HG02973 (cell line): ENCODE measurements around the gene ASCL3.
"Not testable (repeated sequence)": the region's sequence is repeated elsewhere in the genome, so short reads cannot be mapped to it uniquely, and the experiment has no call there.

Source experiments
- ATAC-seq: cut with Tn5 transposase; IDR thresholded peaks from one replicate; pipeline ENCODE4 v1.9.1; 2021; ENCODE audit warnings: moderate library complexity; ENCODE audit not compliant: unreplicated experiment

The ASCL3 gene, protein sequence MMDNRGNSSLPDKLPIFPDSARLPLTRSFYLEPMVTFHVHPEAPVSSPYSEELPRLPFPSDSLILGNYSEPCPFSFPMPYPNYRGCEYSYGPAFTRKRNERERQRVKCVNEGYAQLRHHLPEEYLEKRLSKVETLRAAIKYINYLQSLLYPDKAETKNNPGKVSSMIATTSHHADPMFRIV

DNA sequence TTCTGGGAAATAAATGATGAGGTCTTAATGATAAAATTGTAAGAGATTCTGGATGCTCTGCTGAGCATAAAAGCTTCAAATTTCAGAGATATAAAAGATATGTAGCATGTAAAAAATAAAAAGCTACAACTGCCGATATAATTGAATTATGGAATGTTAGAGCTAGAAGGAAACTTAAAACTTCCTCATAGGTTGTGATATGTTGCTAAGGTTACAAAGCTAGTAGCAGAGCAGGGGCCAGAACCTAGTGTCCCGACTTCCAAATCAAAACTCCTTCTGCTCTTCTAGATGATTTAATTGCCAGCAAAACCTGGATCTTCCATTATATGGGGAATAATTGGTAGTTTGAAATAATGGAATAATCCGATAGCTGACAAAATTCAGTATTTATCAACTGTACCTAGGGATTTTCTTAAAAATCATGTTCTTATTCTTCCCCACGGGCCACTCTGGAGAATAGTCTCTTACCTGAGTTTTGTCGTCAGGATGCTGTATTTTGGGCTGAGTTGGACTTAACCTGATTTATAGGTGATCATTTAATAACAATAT lies at the start of gene ASCL3:
Gene ASCL3 (minus strand): TSS at position 499 of the 549 bp plus-strand sequence. CDS start 4,855 bp downstream, outside the sequence.
- ATAC-seq: no peak

DNA sequence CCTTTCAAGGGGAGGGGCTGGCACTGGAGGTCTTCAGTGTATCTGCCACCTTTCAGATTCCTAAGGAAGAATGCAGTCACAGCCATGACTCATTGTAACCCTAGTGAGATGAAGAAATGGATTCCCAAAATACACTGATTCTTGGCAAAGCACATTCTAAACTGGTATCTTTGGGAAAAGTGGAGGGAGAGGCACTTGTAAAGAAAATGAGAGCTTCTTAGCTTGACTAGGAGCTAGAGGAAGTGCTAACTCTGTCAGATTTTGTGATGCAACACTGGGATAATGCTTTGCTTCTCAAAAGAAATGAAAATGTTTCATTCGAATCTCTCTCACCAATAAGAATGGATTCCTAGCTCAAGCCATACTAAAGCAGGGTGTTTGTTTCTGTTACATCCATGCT lies 46.6 kb upstream of the ASCL3 start:
- ATAC-seq: no peak

DNA sequence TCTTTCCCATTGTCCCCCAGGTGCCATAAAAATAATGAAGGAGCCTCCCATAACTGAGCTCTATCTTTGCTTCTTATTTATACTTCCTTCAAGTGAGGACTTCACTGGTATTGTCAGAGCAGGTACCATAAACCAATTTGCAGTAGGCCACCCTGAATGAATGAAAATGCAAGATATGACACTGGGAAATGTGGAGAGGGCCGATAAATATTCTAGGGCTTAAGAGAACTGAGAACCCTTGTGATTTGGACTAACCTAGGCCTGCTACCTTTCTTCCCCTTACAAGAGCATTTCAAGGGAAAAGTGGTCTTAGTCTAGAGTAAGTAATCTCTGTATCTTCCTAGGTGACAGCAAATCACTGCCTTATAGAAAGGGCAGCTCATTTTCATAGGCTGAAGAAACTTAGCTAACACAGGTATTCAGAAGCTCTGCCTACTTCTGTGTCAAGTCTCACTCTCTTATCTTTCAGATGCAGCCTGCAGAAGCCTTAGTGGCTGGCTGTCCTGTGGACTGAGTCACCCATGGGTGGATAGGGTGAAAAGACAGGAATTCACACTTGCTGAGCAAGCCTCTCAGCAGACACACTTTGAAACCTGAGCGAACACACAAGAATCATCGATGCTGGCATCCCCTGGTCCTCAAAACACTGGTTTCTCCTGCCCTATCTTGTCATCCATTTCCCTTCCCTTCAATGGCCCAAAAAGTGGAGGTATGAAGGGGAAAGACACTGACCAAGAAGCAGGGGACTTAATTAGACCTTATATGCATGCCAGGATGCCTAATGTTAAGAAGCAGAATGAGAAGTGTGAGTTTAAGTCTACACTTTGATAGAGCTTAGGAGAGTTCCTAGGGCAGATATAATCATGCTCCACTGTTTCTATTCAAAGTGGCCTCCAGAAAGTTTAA lies 45.8 kb upstream of the ASCL3 start:
- ATAC-seq: no peak

DNA sequence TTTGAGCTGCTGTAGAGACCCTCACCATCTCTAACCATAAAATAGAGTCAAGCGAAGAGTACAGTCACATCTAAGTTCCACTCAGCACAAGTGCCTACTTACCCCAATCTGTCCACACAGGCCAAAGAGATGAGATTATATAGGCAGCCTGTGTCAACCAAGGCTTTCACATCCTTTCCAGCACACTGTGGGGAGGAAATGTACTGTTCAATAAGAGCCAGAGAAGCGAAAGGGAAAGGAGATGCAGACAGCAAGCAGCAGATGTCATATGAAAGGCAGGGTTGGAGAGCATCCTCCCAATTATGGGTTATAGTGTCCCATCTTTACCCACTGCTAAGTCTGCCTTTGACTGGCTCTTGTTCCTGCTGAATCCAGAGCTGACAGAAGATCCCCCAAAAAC lies 44.6 kb upstream of the ASCL3 start:
- no peak for ATAC-seq

DNA sequence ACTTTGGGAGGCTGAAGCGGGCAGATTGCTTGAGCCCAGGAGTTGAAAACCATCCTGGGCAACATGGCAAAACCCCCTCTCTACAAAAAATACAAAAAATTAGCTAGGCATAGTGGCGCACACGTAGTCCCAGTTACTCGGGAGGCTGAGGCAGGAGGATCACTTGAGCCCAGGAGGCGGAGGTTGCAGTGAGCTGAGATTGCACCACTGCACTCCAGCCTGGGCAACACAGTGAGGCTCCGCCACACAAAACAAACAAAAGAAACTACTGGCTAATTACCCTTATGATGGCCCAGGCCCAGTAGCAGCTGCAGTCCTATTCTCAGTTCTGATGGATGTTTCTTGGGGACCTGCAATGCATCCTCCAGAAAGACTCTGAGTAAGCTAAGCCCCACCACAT lies 44.0 kb upstream of the ASCL3 start:
- ATAC-seq: not testable (repeated sequence)

DNA sequence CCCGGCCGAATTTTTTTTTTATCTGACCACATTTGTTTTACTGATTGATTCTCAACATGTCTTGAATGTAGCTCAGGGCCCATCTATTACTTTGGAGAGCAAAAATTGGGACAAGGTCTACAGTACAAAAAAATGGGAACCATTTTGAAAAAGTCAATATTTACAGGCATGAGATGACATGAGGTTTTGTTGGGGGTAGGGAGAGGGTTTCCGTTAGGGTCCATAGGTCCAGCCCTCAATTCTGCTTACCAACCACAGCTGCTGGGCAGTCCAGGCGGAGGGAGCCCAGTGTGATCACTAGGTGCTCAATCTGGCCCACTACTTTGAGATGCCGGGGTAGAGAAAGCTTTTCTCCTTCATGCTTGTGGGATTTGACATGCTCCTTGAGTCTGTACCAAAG lies 42.6 kb upstream of the ASCL3 start:
- no peak for ATAC-seq

DNA sequence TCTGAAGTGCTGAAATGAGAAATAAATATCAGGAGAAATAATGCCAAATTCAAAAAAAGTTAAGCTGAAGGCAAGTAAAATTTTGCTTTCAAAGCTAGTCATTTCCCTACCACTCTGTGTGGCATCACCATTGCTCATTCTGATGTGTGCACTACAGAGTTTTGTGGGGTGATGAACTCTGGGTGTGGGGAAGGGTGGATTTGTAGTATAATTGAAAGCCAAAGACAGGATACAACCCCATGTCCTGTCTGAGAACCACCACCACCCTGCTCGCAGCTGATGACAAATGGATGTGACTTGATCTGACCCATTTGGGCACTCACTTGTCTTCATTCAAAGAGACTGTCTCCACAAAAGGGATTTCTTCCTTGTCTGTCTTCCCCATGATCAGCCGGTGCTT lies 40.7 kb upstream of the ASCL3 start:
- ATAC-seq: no peak

DNA sequence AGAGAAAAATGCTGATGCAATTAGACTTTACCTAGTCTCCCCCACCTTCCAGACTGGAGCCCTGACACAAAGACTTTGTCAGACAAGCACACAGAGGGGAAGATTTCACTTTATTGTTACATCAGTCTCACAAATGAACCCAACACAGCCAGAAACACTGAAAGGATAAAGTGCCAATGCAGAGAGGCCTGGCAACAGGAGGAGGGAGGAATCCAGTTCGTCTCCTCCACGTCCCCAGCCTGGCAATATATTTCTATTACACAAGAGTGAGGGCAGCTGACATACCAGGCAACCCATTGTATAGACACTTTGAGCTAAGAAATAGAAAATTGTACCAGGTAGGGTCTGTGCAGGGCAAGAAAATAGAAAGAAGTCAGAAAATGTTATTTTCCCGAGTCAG lies 37.7 kb upstream of the ASCL3 start:
- no peak for ATAC-seq

DNA sequence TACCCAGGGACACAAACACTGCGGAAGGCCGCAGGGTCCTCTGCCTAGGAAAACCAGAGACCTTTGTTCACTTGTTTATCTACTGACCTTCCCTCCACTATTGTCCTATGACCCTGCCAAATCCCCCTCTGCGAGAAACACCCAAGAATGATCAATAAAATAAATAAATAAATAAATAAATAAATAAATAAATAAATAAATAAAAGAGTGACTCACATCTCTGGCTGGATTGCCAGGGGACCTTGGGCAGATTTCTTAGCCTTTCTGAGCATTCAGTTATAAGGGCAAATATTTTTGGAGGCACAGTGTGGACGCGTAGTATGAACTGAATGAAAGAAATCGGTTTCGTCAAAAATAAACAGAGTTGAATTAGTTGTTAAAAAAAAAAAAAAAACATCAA lies 36.5 kb upstream of the ASCL3 start:
- ATAC-seq: not testable (repeated sequence)

DNA sequence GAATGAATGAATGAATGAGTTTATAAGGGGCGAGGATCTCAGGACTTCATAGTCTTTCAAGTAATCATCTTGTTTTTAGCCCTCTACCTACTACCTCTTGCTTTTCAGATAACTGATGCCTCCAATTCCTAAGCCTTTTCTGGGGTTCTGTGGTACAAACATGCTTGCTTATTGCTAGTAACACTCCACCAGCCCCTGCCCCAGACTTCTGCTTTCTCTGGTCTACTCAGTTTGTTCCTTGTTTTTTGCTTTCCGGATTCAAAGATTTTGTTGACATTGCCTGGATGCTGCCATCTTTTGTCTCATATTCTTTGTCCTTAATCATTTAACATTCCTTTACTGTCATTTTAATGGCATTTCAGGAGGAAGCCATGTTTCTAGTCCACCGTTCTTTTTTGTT lies 30.3 kb upstream of the ASCL3 start:
- no peak for ATAC-seq

DNA sequence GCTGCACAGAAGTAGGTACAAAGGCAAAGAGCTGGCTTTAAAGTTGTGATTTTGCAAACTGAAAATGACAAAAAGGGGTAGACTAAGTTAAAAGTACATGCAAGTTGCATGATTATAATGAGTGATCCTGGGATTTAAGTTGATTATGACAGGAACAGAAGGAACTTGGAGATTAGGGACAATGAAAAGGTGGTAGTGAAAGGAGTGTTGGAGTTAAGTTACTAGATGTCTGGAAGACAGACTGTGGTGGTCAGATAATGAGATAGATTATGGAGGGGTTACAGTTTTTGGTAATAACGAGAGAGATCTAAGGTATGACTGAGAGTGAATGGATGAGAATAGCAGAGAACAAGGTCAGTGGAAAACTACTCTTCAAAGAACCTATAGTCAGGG lies 29.1 kb upstream of the ASCL3 start:
- no peak for ATAC-seq

DNA sequence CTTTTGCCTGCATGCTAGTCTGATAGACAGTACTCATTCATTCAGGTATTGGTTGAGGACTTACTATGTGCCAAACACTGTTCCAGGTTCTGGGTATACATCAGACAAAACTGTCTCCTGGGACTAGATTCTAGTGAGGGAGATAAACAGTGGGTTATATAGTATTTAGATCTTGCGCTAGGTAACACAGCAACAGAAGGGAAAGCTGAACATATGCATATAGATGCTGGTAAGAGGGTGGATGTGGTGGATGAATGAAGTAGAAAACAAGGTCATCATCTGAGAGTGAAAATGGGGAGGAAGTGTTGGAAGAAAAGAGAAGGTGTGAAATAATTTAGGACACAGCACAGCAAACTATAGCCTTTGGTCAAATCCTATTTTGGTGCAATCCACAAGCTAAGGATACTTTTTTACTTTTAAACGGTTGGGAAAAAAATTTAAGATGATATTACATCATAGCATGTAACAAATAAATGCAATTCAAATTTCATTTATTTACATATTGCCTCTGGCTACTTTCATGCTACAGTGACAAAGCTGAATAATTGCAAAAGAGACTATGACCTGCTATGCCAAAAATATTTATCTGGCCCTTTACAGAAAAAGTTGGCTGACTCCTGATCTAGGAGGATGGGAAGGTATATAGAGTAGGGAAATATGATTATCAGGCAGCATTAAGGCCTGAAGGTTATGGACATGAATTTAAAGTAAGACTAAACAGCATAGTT lies 28.5 kb upstream of the ASCL3 start:
- ATAC-seq: no peak

DNA sequence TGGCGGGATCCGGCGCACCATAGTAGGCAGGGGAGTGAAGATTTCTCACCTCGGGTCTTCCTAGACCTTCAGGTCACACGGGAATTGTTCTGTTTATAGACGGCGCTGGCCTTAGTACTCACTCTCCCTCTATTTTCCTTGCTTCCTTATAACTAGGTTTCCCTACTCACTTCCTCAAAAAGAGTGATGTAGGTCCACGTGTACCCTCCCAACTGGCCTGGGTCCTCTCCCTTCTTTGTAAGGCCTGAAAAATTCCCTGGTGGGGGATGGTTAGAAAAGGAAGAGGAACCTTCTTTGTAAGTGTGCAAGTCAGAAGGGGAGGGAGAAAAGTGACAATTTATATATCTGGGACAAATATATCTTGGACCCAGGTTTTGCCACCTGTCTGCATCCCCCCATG lies 24.4 kb upstream of the ASCL3 start:
- no peak for ATAC-seq

DNA sequence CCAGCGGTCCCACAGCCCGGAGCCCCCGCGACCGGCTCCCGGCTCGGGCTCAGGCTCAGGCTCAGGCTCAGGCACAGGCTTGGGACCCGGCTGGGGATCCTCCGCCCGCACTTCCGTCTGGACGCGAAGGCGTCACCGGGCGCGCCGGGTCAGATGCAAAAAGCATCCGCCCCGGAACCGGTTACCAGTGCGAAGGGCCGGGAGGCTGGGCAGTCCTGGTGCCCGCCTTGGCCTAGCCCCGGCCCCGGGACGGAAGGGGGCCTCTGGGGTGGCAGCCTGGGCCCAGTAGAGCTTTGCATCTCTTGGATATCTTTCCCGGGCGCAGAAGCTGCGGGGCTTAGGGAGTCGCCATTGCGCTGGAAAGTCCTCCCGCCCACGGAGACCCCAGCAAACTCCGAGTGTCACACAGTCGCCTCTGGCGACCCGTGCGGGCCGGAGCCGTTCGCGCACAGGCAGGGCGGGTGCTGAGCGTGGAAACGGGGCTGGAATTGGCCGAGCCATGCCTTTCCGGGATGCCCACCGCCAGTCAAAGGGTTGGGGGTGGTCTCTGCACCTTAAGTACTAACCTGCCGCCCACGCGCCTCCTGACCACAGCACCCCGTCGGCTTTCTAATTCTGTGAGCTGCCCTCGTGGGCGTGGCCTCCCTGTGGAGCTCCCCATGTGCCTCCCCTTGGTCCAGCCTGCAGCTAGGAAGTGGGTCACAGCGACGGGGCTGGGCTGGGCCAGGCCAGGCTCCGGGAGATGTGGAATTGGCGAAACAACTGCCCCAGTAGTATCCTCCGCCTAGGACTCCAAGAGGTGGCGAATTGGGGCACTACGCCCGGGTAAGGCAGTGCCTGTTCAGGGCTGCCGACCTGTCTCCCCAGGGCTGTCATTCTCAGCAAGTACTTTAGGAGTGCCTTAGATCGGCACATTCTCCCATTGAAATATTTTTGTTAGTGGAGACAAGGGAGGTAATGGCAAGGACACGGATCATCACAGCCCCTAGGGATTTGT lies 21.8 kb upstream of the ASCL3 start, which contains the start of gene TMEM9B:
Gene TMEM9B (minus strand): TSS at position 119 of the 997 bp plus-strand sequence. CDS start 129 bp downstream, outside the sequence.
- ATAC-seq: peak; percentile 76

DNA sequence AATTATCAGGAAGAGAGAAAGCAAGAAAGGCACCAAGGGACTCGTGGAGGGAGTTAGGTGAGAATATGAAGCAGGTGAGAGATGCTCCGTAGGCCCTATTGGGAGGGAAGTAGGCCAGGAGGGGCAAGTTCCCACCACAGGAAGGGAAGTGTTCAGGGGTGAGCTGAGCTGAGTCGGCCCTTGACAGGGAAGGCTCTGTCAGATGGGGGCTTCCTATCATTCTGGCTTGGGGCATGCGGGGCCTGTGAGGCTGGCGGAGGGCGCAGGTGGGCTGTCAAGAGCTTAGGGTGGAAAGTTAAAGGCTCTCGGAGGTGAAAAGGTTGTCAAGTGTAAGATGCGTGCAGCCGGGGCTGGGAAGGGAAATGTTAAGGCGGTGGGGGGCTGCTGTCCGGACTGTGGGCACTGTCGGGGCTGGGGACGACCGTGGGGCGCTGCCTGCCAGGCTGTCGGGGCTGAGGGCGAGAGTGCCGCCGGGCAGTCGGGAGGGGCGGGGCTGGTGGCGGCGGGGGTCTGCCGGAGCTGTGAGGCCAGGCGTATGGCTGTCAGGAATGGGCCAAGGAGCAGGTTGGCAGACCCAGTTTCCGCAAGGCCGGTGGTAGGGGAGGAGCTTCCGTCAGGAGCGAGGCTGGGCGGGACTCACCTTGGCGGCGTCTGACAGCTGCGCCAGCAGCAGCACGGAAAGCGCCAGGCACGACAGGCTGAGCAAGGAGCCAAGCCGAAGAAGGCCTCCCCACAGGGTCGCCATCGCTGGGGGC lies 20.9 kb upstream of the ASCL3 start:
- ATAC-seq: peak; percentile 49

DNA sequence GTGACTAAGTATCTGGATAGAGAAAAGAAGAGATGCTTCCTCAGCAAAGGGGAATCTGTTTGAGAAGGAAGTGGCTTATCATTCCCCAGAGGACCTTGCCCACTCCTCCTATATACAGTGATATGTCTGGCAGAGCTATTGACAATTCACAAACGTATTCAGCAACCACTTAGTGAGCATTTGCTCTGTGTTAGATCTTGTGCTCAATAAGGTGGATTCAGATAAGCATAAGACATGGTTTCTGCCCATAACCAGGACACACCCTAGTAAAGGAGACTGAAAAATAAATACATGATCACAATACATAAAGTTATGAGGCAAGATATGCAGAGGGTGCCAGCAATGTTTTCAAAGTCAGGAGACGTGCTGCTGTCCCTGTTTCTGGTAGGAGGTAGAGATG lies 20.0 kb upstream of the ASCL3 start:
- no peak for ATAC-seq

DNA sequence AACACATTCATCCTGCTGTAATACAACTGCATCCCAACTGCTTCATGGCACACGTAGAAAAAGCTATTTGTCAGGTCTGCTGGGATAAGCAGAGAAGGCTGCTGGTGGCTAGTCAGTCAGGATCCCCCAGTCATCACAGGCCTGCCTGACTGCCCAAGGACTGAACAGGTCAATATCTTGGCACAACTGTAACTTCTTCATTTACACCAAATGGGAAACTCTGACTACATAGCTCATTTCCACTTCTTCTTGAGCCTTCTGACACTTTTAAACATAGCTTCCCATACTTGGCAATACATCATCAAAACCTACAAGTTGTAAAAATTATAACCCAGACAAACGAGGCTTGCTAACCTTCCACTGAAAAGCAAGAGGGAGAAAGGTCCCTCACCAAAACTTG lies 18.6 kb upstream of the ASCL3 start:
- ATAC-seq: no peak

DNA sequence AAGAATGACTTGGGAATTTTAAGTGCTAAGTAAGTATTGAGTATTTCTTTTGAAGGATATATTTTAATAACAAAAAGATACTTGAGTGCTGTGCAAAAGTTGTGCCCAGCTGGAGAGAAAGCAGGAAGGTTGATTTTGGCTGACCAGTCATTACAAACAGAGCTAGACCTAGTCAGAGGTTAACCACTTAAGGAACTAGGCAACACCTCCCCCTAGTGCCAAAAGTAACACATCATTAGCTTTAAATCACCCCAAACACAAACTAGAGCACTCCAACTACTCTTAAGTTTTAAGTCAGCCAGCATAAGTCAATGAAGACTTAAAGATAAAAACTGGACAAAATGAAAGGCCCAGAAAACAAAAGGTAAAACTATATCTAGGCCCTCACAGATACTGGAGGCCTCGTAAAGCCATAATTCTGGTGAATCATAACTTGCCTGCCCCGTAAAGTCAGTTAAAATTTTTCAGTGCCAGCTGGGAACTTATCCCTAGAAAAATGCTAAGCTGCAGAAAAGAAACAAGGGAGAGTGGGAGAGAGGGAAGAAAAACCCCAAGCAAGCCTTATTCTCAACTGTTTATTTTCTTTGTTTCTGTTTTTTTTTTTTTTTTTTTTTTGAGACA lies 16.8 kb upstream of the ASCL3 start:
- ATAC-seq: peak; percentile 48

DNA sequence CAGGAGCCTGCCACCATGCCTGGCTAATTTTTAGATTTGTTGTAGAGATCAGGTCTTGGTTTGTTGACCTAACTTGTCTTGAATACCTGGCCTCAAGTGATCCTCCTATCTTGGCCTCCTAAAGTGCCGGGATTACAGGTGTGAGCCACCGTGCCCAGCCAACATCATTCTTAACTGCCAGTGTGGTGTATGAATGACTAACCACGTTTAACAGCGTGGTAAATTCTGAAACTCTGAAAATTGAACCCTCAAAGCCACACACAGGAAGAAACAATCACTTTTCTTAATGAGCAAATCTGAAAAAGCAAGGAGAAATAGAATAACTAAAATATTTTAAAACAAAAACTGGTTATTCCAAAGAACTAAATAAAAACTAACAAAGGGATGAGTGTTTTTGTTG lies 14.0 kb upstream of the ASCL3 start:
- no peak for ATAC-seq
